Activated B cell treated with CpG ODN at 0.5 μM for 24 hours (primary cell): Measurements from ENCODE around the gene FGFR4. TPM values are rescaled to one million over a fixed set of nuclear protein-coding genes. Genes with fewer than 3 reads are reported as not detected.

Source experiments
- ATAC-seq: fragments of 200-7000 bp; cut with Tn5 transposase; one replicate; pipeline ENCODE4 v1.10.0; 2021; ENCODE audit warnings: low read depth, mild to moderate bottlenecking, moderate library complexity
- CTCF ChIA-PET: fragments of 350-600 bp; sonication (Branson Sonifier 250); formaldehyde crosslinking; loops from one replicate; lab custom pipeline; 2021; ENCODE audit warnings: antibody characterized with exemption; lab: Charles Lee
- POLR2A ChIA-PET: fragments of 350-600 bp; sonication (Branson Sonifier 250); formaldehyde crosslinking; loops from one replicate; lab custom pipeline; 2021; ENCODE audit warnings: antibody characterized with exemption; lab: Charles Lee
- DNase-seq: peaks from one replicate; pipeline ENCODE4 v3.0.0; 2022
- H3K27ac Mint-ChIP-seq: one replicate; pipeline ENCODE4 v1.8.0; 2020; ENCODE audit warnings: mixed read lengths
- H3K27me3 Mint-ChIP-seq: one replicate; pipeline ENCODE4 v1.8.0; 2021; ENCODE audit warnings: mixed read lengths
- H3K36me3 Mint-ChIP-seq: one replicate; pipeline ENCODE4 v1.8.0; 2021; ENCODE audit warnings: low read depth, mixed read lengths
- H3K4me1 Mint-ChIP-seq: one replicate; pipeline ENCODE4 v1.8.0; 2021; ENCODE audit warnings: mixed read lengths
- H3K4me3 Mint-ChIP-seq: one replicate; pipeline ENCODE4 v1.8.0; 2020; ENCODE audit warnings: mild to moderate bottlenecking, mixed read lengths
- H3K9me3 Mint-ChIP-seq: one replicate; pipeline ENCODE4 v1.8.0; 2020; ENCODE audit warnings: mixed read lengths
- CTCF ChIP-seq: fragments of 200-600 bp; IDR thresholded peaks from one replicate; pipeline ENCODE4 v1.8.0; 2022; ENCODE audit warnings: antibody characterized with exemption, mild to moderate bottlenecking
- intact Hi-C: fragments of 100-400 bp; cut with micrococcal nuclease; formaldehyde crosslinking; loops from one replicate; pipeline ENCODE4 v1.15.1; 2024
- total RNA-seq: library from RNA; stranded (reverse); gene quantifications from 2 replicates; pipeline ENCODE4 v1.2.3, GENCODE V29; 2022

Gene FGFR4
- total RNA-seq, 1 donor from 2014 or later = 1.5 TPM

- ATAC-seq = no peak
- Mint-ChIP-seq H3K27me3 (no peaks in the 10 kb centered on the region), H3K4me3 (no peak overlapping the region), H3K4me1 (peaks cover 16% of the 10 kb centered on the region), H3K9me3 (no peaks in the 10 kb centered on the region), H3K27ac (peak overlapping the region; percentile 12), H3K36me3 (peaks cover 46% of the 10 kb centered on the region)
- ChIA-PET CTCF (no interaction called here), POLR2A (no interaction called here)
- intact Hi-C loops = no loop called here
- no peak for DNase-seq
- no peak for TF ChIP-seq CTCF
These were observed 22.0 kb upstream of the FGFR4 start for GRCh38 chr5:177064500-177065277.

GRCh38 chr5:177065491-177065890 lies 21.2 kb upstream of the FGFR4 start:
- Mint-ChIP-seq H3K36me3 (peaks cover 42% of the 10 kb centered on the region), H3K27me3 (no peaks in the 10 kb centered on the region), H3K4me3 (no peak overlapping the region), H3K27ac (no peak overlapping the region), H3K9me3 (no peaks in the 10 kb centered on the region), H3K4me1 (peaks cover 21% of the 10 kb centered on the region)
- intact Hi-C loops = no loop called here
- DNase-seq (no peak), ATAC-seq (no peak)
- ChIA-PET POLR2A (interaction anchor here (0.6 kb wide), 2 partner anchors 9 to 52 kb away, joined by 4 read pairs; no protein-coding TSS in a partner anchor), CTCF (no interaction called here)
- TF ChIP-seq CTCF = no peak

GRCh38 chr5:177066224-177066623 lies 20.5 kb upstream of the FGFR4 start:
- Mint-ChIP-seq H3K27ac (peak overlapping the region; percentile 10), H3K27me3 (no peaks in the 10 kb centered on the region), H3K9me3 (no peaks in the 10 kb centered on the region), H3K4me3 (no peak overlapping the region), H3K4me1 (peaks cover 28% of the 10 kb centered on the region), H3K36me3 (peaks cover 42% of the 10 kb centered on the region)
- ChIA-PET CTCF (no interaction called here), POLR2A (no interaction called here)
- intact Hi-C loops = no loop called here
- ATAC-seq = no peak
- TF ChIP-seq CTCF = no peak
- no peak for DNase-seq

GRCh38 chr5:177067503-177067902 lies 19.2 kb upstream of the FGFR4 start:
- Mint-ChIP-seq H3K4me3 (no peak overlapping the region), H3K36me3 (peaks cover 32% of the 10 kb centered on the region), H3K4me1 (peaks cover 38% of the 10 kb centered on the region), H3K9me3 (no peaks in the 10 kb centered on the region), H3K27ac (peak overlapping the region; percentile 27), H3K27me3 (no peaks in the 10 kb centered on the region)
- CTCF ChIA-PET = no interaction called here
- DNase-seq (no peak), ATAC-seq (no peak)
- POLR2A ChIA-PET = no interaction called here
- intact Hi-C loops = no loop called here
- TF ChIP-seq CTCF = no peak

- DNase-seq (no peak), ATAC-seq (peak; percentile 58)
- H3K27me3 Mint-ChIP-seq = no peaks in the 10 kb centered on the region
- ChIA-PET CTCF (interaction anchor here (1.0 to 5.3 kb wide), 5 partner anchors 9 to 89 kb away, joined by 3 to 66 read pairs (median 7); partner anchors contain the start of gene FGFR4), POLR2A (interaction anchor here (0.6 to 1.4 kb wide), 7 partner anchors 14 to 1101 kb away, joined by 3 to 8 read pairs (median 4); partner anchors contain the start of genes FGFR4 and RNF44)
- H3K4me3 Mint-ChIP-seq = peak overlapping the region; percentile 61
- H3K9me3 Mint-ChIP-seq = no peaks in the 10 kb centered on the region
- TF ChIP-seq CTCF = no peak
- peaks cover 40% of the 10 kb centered on the region for H3K4me1 Mint-ChIP-seq
- intact Hi-C loops = loop anchor here (1.0 to 5.0 kb wide), 2 partner anchors 16 to 63 kb away; partner anchors contain the start of genes FGFR4 and UIMC1
- H3K27ac Mint-ChIP-seq = peak overlapping the region; percentile 88
- H3K36me3 Mint-ChIP-seq = peaks cover 7% of the 10 kb centered on the region
These were observed 16.1 kb upstream of the FGFR4 start for GRCh38 chr5:177070536-177071191.
